A549 treated with GW870086 at 1 μM for 4 hours (cell line): Measurements from ENCODE around the gene UQCR11. TPM values are rescaled to one million over a fixed set of nuclear protein-coding genes. Genes with fewer than 3 reads are reported as not detected.

Experiments
- total RNA-seq: library from RNA; stranded (reverse); fragments of 200-300 nt; extraction: Qiagen RNA extraction; gene quantifications from 5 replicates; pipeline ENCODE4 v1.2.3, GENCODE V29; 2022; ENCODE audit warnings: low read depth

Gene UQCR11
- total RNA-seq, result 105 to 212 TPM (median 178 TPM) in 5 replicates

DNA sequence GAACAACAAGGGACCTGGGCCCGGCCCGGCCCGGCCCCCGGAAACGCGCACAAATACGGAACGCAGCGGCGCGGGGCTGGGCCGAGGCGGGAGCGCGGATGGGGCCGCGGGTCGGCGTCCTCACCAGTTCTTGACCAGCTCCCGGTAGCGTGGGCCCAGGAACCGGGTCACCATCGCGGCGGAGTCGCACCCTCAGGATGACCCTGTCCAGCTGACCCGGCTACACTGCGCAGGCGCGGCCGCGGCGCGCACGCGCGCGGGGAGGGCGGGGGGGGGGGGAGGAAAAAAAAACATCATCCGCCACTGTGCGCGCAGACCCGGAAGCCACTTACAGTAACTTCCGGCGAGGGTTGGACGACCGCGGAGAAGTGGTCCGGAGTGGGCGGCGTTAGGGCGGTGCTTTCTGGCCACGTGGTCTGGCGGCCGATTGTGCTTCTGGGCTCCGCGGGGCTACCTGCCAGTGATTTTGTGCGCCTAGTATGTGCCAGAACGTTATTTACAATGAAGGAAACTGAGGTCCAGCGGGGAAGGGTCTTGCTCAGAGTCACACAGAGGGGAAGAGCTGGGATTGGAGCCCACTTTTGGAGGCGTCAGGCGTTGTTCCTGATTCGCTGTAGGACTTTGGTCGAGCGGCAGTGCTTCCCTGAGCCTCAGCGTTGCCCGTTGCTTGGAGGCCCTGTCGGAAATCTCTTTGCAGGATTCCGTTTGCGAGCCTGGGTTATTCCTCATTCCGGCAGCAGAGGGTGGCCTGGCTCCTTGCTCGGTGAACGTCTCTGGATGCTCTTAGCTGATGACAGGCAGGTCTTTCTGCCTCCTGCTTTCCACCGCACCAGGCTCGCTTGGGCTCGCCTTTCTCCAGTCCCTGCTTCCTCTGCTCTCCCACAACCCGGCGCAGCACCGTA, at the start of gene UQCR11:
Gene UQCR11 (minus strand): TSS at position 227 of the 902 bp plus-strand sequence. CDS start 53 bp downstream, at position 174.

DNA sequence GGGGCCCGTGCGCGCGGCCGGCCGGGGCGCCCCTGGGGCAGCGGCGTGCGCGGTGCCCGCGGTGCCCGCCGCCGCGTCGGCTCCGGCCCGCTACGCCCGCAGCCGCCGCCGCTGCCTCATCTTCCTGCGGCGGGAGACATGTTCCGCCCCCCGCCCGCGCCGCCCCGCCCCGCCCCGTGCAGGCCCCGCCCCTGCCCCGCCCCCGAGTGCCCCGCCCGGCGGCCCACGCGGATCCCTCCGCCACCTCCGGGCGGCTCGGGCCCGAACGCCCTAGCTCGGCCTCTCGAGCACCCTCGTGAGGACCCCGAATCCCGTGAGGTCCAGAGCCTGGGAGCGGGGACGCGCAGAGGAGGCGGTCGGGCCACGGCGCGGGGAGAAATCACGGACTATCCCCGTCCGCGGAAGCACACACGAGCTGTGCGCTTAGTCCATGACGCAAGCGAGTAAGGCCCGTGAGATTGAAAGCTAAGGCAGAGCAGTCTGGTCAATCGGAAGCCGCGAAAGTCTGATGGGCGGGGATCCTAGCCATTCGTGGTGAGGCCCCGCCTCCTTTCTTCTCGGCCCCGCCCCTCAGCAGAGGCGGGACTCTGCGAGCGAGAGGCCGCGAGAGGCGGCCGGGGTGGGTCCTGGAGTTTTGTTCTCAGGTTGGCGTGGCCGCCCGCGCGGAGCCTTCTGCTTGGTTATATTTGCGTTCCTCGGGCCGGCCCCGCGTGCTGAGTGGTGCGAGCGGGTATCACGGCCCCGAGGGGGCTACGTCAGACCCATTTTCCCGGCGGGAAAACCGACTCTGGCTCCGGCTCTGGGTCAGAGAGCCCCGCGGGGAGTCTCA, 47.4 kb upstream of the UQCR11 start, which contains the start of gene TCF3:
Gene TCF3 (minus strand): TSS at position 145 of the 829 bp plus-strand sequence. CDS start 2,367 bp downstream, outside the sequence.

DNA sequence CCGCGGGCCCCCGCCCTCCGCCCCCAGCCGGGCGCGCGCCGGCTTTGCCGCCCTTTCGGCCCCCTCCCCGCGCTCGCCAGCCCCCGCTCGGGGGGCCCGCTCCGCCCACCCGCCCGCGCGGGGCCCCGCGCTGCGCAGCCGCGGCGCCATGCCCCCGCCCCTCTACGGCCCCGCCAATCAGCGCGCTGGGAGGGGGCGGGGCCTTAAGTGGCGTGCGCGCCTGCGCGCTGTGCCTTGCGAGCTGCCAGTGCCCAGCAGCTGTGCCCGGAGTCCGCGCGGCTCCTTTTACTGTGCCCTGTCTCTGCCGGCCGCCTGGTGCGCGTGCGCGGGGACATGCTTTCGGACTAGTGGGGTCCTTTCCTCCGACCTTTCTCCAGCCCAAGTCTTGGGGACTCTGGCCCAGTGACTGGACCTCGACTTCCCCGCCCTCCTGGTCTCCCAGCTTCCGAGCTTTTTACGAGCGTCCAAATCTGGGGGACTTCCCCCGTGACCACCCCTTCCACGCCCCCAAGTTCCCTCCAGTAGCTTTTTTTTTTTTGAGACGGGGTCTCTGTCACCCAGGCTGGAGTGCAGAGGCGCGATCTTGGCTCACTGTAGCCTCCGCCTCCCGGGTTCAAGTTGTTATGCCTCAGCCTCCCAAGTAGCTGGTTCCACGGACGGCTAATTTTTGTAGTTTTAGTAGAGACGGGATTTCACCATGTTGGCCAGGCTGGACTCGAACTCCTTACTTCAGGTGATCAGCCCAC, 12.3 kb downstream of the UQCR11 start, which contains the start of gene MBD3:
Gene MBD3 (minus strand): TSS at position 111 of the 746 bp plus-strand sequence. CDS start 234 bp downstream, outside the sequence.

DNA sequence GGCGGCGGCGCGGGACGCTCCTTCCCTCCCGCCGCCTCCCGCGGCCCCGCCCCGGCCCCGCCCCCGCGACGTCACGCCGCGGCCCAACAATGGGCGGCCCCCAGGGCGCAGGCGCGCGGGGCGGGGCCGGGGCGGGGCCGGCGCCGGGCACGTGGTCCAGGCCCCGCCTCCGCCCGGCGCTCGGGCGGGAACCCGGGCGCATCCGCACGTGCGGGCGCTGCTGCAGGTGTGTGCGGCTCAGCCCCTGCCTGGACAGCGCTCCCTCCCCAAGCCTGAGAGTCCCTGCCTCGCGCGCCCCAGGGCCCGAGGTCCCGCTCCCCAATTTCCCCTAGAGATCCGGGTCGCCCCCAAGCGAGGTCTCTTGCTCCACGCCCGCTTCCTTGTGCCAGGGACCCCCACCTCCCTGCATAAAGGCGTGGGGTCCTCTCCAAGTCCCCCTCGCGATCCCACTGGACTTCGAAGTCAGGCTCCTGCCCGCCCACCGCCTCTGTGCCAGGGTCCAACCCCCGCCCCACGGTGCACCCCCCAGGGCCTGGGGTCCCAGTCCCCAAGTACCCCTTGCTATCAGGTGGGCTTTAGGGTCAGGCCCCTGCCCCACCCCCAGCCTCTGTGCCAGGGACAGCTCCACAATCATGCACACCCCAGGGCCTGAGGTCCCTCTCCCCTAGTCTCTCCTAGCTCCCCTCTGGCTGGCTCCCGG, 36.8 kb downstream of the UQCR11 start, which contains the start of gene MEX3D:
Gene MEX3D (minus strand): TSS at position 6 of the 700 bp plus-strand sequence. CDS start 267 bp downstream, outside the sequence.

Other genes starting within 250 kb of the UQCR11 start
- gene NDUFS7, start 221.6 kb downstream of the UQCR11 start, total RNA-seq, result 66.2 to 78.7 TPM (median 77.7 TPM) in 5 replicates
- gene GAMT, start 203.9 kb downstream of the UQCR11 start, total RNA-seq, result 30.9 to 45.1 TPM (median 41.7 TPM) in 5 replicates
- 77.1 to 108 TPM (median 103 TPM) in 5 replicates for gene DAZAP1, start 197.9 kb downstream of the UQCR11 start, total RNA-seq
- 1,763 to 2,099 TPM (median 1,850 TPM) in 5 replicates for gene RPS15, start 167.1 kb downstream of the UQCR11 start, total RNA-seq
- 1.1 to 2.3 TPM (median 2.0 TPM) in 5 replicates for gene APC2, start 155.3 kb downstream of the UQCR11 start, total RNA-seq
- gene C19orf25, start 126.2 kb downstream of the UQCR11 start, total RNA-seq, result 10.7 to 19.4 TPM (median 16.7 TPM) in 5 replicates
- 0.42 to 1.9 TPM (median 1.0 TPM) in 5 replicates for gene PCSK4, start 115.1 kb downstream of the UQCR11 start, total RNA-seq
- gene REEP6, start 114.3 kb downstream of the UQCR11 start, total RNA-seq, result 4.3 to 6.8 TPM (median 4.4 TPM) in 5 replicates
- 2.9 to 4.5 TPM (median 3.4 TPM) in 5 replicates for gene ADAMTSL5, start 92.4 kb downstream of the UQCR11 start, total RNA-seq
- gene PLK5, start 81.4 kb downstream of the UQCR11 start, total RNA-seq, result not detected in 5 replicates
- 6.5 to 10.3 TPM (median 10.0 TPM) in 5 replicates for gene MEX3D, start 37.1 kb downstream of the UQCR11 start, total RNA-seq
- 31.2 to 53.0 TPM (median 45.3 TPM) in 5 replicates for gene MBD3, start 12.6 kb downstream of the UQCR11 start, total RNA-seq
- gene TCF3, start 47.2 kb upstream of the UQCR11 start, total RNA-seq, result 49.4 to 71.5 TPM (median 58.6 TPM) in 5 replicates
- not detected in 5 replicates for gene ONECUT3, start 148.0 kb upstream of the UQCR11 start, total RNA-seq
- gene ATP8B3, start 206.8 kb upstream of the UQCR11 start, total RNA-seq, result 1.9 to 3.6 TPM (median 3.0 TPM) in 5 replicates
- 16.1 to 22.6 TPM (median 19.0 TPM) in 5 replicates for gene REXO1, start 243.0 kb upstream of the UQCR11 start, total RNA-seq